Calu3 (cell line): ENCODE data around the gene FBL. TPM values are rescaled to one million over a fixed set of nuclear protein-coding genes. Genes with fewer than 3 reads are reported as not detected.

Source experiments
- BruUV-seq: library from RNA; stranded (reverse); fragments of 400-500 nt; replicated peaks from 2 replicates; lab custom pipeline; 2021; lab: Mats Ljungman, UMichigan
- CTCF ChIA-PET: fragments of 300-600 bp; sonication (Branson Sonifier 250); formaldehyde crosslinking; loops from one replicate; lab custom pipeline; 2022; ENCODE audit warnings: antibody characterized with exemption; lab: Charles Lee
- DNase-seq: peaks from one replicate; pipeline ENCODE4 v3.0.0; 2022
- H3K27ac Mint-ChIP-seq: one replicate; pipeline ENCODE4 v1.8.0; 2022; ENCODE audit warnings: mixed read lengths; ENCODE audit not compliant: unreplicated experiment
- H3K27me3 Mint-ChIP-seq: one replicate; pipeline ENCODE4 v1.8.0; 2022; ENCODE audit warnings: mixed read lengths; ENCODE audit not compliant: unreplicated experiment
- H3K36me3 Mint-ChIP-seq: one replicate; pipeline ENCODE4 v1.8.0; 2022; ENCODE audit warnings: mild to moderate bottlenecking, moderate library complexity, mixed read lengths; ENCODE audit not compliant: insufficient read depth, unreplicated experiment
- H3K4me1 Mint-ChIP-seq: one replicate; pipeline ENCODE4 v1.8.0; 2022; ENCODE audit warnings: mild to moderate bottlenecking, low read depth, mixed read lengths; ENCODE audit not compliant: unreplicated experiment
- H3K4me3 Mint-ChIP-seq: one replicate; pipeline ENCODE4 v1.8.0; 2022; ENCODE audit warnings: mild to moderate bottlenecking, low read depth, moderate library complexity, mixed read lengths; ENCODE audit not compliant: unreplicated experiment
- H3K9me3 Mint-ChIP-seq: one replicate; pipeline ENCODE4 v1.8.0; 2022; ENCODE audit warnings: low read depth, mixed read lengths; ENCODE audit not compliant: unreplicated experiment
- CTCF ChIP-seq: fragments of 200-600 bp; IDR thresholded peaks from one replicate; pipeline ENCODE4 v1.8.0; 2022; ENCODE audit warnings: antibody characterized with exemption; ENCODE audit not compliant: unreplicated experiment
- intact Hi-C: fragments of 100-400 bp; cut with micrococcal nuclease; formaldehyde crosslinking; loops from one replicate; pipeline ENCODE4 v1.10.0; 2022; ENCODE audit not compliant: unreplicated experiment
- total RNA-seq: library from RNA; stranded (reverse); gene quantifications from 2 replicates; pipeline ENCODE4 v1.2.3, GENCODE V29; 2022

FBL gene
- total RNA-seq, 1 experiment from 2014 or later: 724 TPM

GRCh38 chr19:39824143-39825092, 21.8 kb downstream of the FBL start:
- no peak for TF ChIP-seq CTCF
- H3K27me3 Mint-ChIP-seq: no peaks in the 10 kb centered on the region
- no TSS peak for BruUV-seq
- H3K27ac Mint-ChIP-seq: no peak overlapping the region
- peaks cover 23% of the 10 kb centered on the region for H3K36me3 Mint-ChIP-seq
- no peaks in the 10 kb centered on the region for H3K9me3 Mint-ChIP-seq
- CTCF ChIA-PET: no interaction called here
- DNase-seq: no peak
- no peaks in the 10 kb centered on the region for H3K4me1 Mint-ChIP-seq
- no peak overlapping the region for H3K4me3 Mint-ChIP-seq
- intact Hi-C loops: no loop called here

- TF ChIP-seq CTCF: no peak
- Mint-ChIP-seq H3K4me1 (no peaks in the 10 kb centered on the region), H3K27ac (no peak overlapping the region), H3K4me3 (no peak overlapping the region), H3K27me3 (no peaks in the 10 kb centered on the region), H3K9me3 (no peaks in the 10 kb centered on the region), H3K36me3 (peaks cover 17% of the 10 kb centered on the region)
- intact Hi-C loops: no loop called here
- CTCF ChIA-PET: no interaction called here
- no TSS peak for BruUV-seq
- no peak for DNase-seq
Observed at GRCh38 chr19:39823686-39824085, 22.5 kb downstream of the FBL start.

GRCh38 chr19:39820696-39821095, 25.5 kb downstream of the FBL start:
- DNase-seq: no peak
- CTCF ChIA-PET: no interaction called here
- Mint-ChIP-seq H3K4me3 (no peak overlapping the region), H3K36me3 (no peaks in the 10 kb centered on the region), H3K4me1 (no peaks in the 10 kb centered on the region), H3K9me3 (no peaks in the 10 kb centered on the region), H3K27ac (no peak overlapping the region), H3K27me3 (no peaks in the 10 kb centered on the region)
- intact Hi-C loops: no loop called here
- TF ChIP-seq CTCF: no peak
- BruUV-seq: no TSS peak

GRCh38 chr19:39819786-39820185, 26.4 kb downstream of the FBL start:
- Mint-ChIP-seq H3K4me3 (no peak overlapping the region), H3K27ac (no peak overlapping the region), H3K27me3 (no peaks in the 10 kb centered on the region), H3K36me3 (no peaks in the 10 kb centered on the region), H3K4me1 (no peaks in the 10 kb centered on the region), H3K9me3 (no peaks in the 10 kb centered on the region)
- DNase-seq: no peak
- TF ChIP-seq CTCF: no peak
- intact Hi-C loops: no loop called here
- no TSS peak for BruUV-seq
- CTCF ChIA-PET: no interaction called here
